Central memory CD4-positive, alpha-beta T cell (primary cell): ENCODE results near the gene ZNF385C.

ENCODE experiments used
- DNase-seq: peaks from one replicate; pipeline ENCODE4 v3.0.0; 2022

The ZNF385C gene

GRCh38 chr17:41982026-41982760, 116.1 kb downstream of the ZNF385C start:
- no peak for DNase-seq

- DNase-seq = no peak
Measured at GRCh38 chr17:41977991-41978390, 120.3 kb downstream of the ZNF385C start.

- DNase-seq = no peak
Measured at GRCh38 chr17:41976142-41976768, 122.0 kb downstream of the ZNF385C start.
